WTC11 (cell line): Measurements from ENCODE around the gene EPC1. TPM values are rescaled to one million over a fixed set of nuclear protein-coding genes. Genes with fewer than 3 reads are reported as not detected.

ENCODE experiments used
- ATAC-seq: fragments of 200-7000 bp; cut with Tn5 transposase; 2 replicates; pipeline ENCODE4 v1.10.0; 2021; ENCODE audit warnings: mild to moderate bottlenecking, moderate library complexity
- CTCF ChIA-PET: fragments of 300-600 bp; sonication (Branson Sonifier 250); formaldehyde crosslinking; loops from one replicate; lab custom pipeline; 2021; ENCODE audit warnings: antibody characterized with exemption; lab: Charles Lee
- POLR2A ChIA-PET: fragments of 350-600 bp; sonication (Branson Sonifier 250); formaldehyde crosslinking; loops from one replicate; lab custom pipeline; 2021; ENCODE audit warnings: antibody characterized with exemption; lab: Charles Lee
- DNase-seq: peaks from one replicate; pipeline ENCODE4 v3.0.0; 2021; ENCODE audit warnings: low spot score
- H3K27ac Mint-ChIP-seq: 2 replicates; pipeline ENCODE4 v1.8.0; 2021; ENCODE audit warnings: mixed read lengths
- H3K27me3 Mint-ChIP-seq: 2 replicates; pipeline ENCODE4 v1.8.0; 2021; ENCODE audit warnings: low read depth, mild to moderate bottlenecking, moderate library complexity, mixed read lengths
- H3K36me3 Mint-ChIP-seq: 2 replicates; pipeline ENCODE4 v1.8.0; 2021; ENCODE audit warnings: mixed read lengths
- H3K4me1 Mint-ChIP-seq: 2 replicates; pipeline ENCODE4 v1.8.0; 2022; ENCODE audit warnings: mixed read lengths
- H3K4me3 Mint-ChIP-seq: 2 replicates; pipeline ENCODE4 v1.8.0; 2021; ENCODE audit warnings: mild to moderate bottlenecking, moderate library complexity, mixed read lengths
- H3K9me3 Mint-ChIP-seq: 2 replicates; pipeline ENCODE4 v1.8.0; 2021; ENCODE audit warnings: mixed read lengths
- AR ChIP-seq: fragments of 250-450 bp; sonication (Bioruptor Pico); IDR thresholded peaks from 2 replicates; pipeline ENCODE4 v1.9.0; 2021; ENCODE audit warnings: mild to moderate bottlenecking
- ATF2 ChIP-seq: sonication (generic); formaldehyde crosslinking; IDR thresholded peaks from 2 replicates; pipeline ENCODE4 v1.8.1; 2022; ENCODE audit warnings: low read depth, missing genetic modification reagents, borderline replicate concordance
- ATF6 ChIP-seq: sonication (generic); formaldehyde crosslinking; IDR thresholded peaks from 2 replicates; pipeline ENCODE4 v1.8.1; 2023; ENCODE audit warnings: mild to moderate bottlenecking, missing genetic modification reagents
- CBFB ChIP-seq: sonication (generic); formaldehyde crosslinking; IDR thresholded peaks from 2 replicates; pipeline ENCODE4 v1.8.1; 2022; ENCODE audit warnings: mild to moderate bottlenecking, low read depth, missing genetic modification reagents
- CDX4 ChIP-seq: fragments of 250-450 bp; sonication (Bioruptor Pico); IDR thresholded peaks from 2 replicates; pipeline ENCODE4 v1.9.0; 2021; ENCODE audit warnings: moderate library complexity, mild to moderate bottlenecking, inconsistent platforms, borderline replicate concordance
- CTCF ChIP-seq: fragments of 200-600 bp; IDR thresholded peaks from 2 replicates; pipeline ENCODE4 v1.8.0; 2022; ENCODE audit warnings: antibody characterized with exemption
- ETV6 ChIP-seq: sonication (generic); formaldehyde crosslinking; IDR thresholded peaks from 2 replicates; pipeline ENCODE4 v1.8.1; 2022; ENCODE audit warnings: mild to moderate bottlenecking, missing genetic modification reagents
- FOXK1 ChIP-seq: sonication (generic); formaldehyde crosslinking; IDR thresholded peaks from 2 replicates; pipeline ENCODE4 v1.8.0; 2022; ENCODE audit warnings: mild to moderate bottlenecking, moderate library complexity, missing genetic modification reagents
- GRHL2 ChIP-seq: fragments of 250-450 bp; sonication (Bioruptor Pico); IDR thresholded peaks from 2 replicates; pipeline ENCODE4 v1.8.0; 2022; ENCODE audit warnings: mild to moderate bottlenecking, moderate library complexity; ENCODE audit not compliant: insufficient replicate concordance, severe bottlenecking
- GTF2I ChIP-seq: fragments of 250-450 bp; sonication (Bioruptor Pico); conservative IDR thresholded peaks from 2 replicates; pipeline ENCODE4 v1.4.0; 2021; ENCODE audit warnings: mild to moderate bottlenecking
- HMGA2 ChIP-seq: fragments of 250-450 bp; sonication (Bioruptor Pico); IDR thresholded peaks from 2 replicates; pipeline ENCODE4 v1.4.0; 2021; ENCODE audit warnings: mild to moderate bottlenecking, moderate library complexity
- NR2C2 ChIP-seq: sonication (generic); formaldehyde crosslinking; IDR thresholded peaks from 2 replicates; pipeline ENCODE4 v1.8.0; 2022; ENCODE audit warnings: mild to moderate bottlenecking, missing genetic modification reagents
- PRDM15 ChIP-seq: sonication (generic); formaldehyde crosslinking; IDR thresholded peaks from 2 replicates; pipeline ENCODE4 v1.8.0; 2022; ENCODE audit warnings: missing genetic modification reagents
- TCF7 ChIP-seq: sonication (generic); formaldehyde crosslinking; IDR thresholded peaks from 2 replicates; pipeline ENCODE4 v1.8.0; 2022; ENCODE audit warnings: mild to moderate bottlenecking, low read depth, missing genetic modification reagents, moderate library complexity
- ZMAT4 ChIP-seq: fragments of 250-450 bp; sonication (Bioruptor Pico); IDR thresholded peaks from 2 replicates; pipeline ENCODE4 v1.9.0; 2021; ENCODE audit warnings: mild to moderate bottlenecking
- ZNF232 ChIP-seq: sonication (generic); formaldehyde crosslinking; IDR thresholded peaks from 2 replicates; pipeline ENCODE4 v1.8.0; 2022; ENCODE audit warnings: mild to moderate bottlenecking, missing genetic modification reagents
- ZNF671 ChIP-seq: fragments of 250-450 bp; sonication (Bioruptor Pico); IDR thresholded peaks from 2 replicates; pipeline ENCODE4 v1.8.0; 2021; ENCODE audit warnings: mild to moderate bottlenecking
- total RNA-seq: library from RNA; stranded (reverse); gene quantifications from 3 replicates; pipeline ENCODE4 v1.2.3, GENCODE V29; 2021

EPC1 gene
- total RNA-seq, 1 experiment from 2014 or later: 22.5 TPM

- no peak for TF ChIP-seq CBFB (CRISPR knock-in tag)
- TF ChIP-seq FOXK1 (CRISPR knock-in tag): no peak
- TF ChIP-seq ZNF671 (CRISPR knock-in tag): no peak
- TF ChIP-seq PRDM15 (CRISPR knock-in tag): no peak
- TF ChIP-seq CTCF: no peak
- TF ChIP-seq ATF2 (CRISPR knock-in tag): no peak
- TF ChIP-seq GRHL2: no peak
These were observed 102.9 kb downstream of the EPC1 start (continued) for GRCh38 chr10:32244011-32244410.

- Mint-ChIP-seq H3K4me3 (no peak overlapping the region), H3K36me3 (no peaks in the 10 kb centered on the region), H3K4me1 (no peaks in the 10 kb centered on the region), H3K27ac (no peak overlapping the region), H3K9me3 (no peaks in the 10 kb centered on the region), H3K27me3 (no peaks in the 10 kb centered on the region)
- ATAC-seq (no peak), DNase-seq (no peak)
- POLR2A ChIA-PET: no interaction called here
- CTCF ChIA-PET: interaction anchor here (1.3 kb wide), 1 partner anchor 14 kb away, joined by 6 read pairs; no protein-coding TSS in a partner anchor
- TF ChIP-seq CDX4 (CRISPR knock-in tag): no peak
- TF ChIP-seq ATF6 (CRISPR knock-in tag): no peak
- TF ChIP-seq ZNF671 (CRISPR knock-in tag): no peak
- no peak for TF ChIP-seq ETV6 (CRISPR knock-in tag)
- no peak for TF ChIP-seq TCF7 (CRISPR knock-in tag)
- TF ChIP-seq AR: no peak
- no peak for TF ChIP-seq GRHL2
- no peak for TF ChIP-seq PRDM15 (CRISPR knock-in tag)
- TF ChIP-seq FOXK1 (CRISPR knock-in tag): no peak
- TF ChIP-seq ZNF232 (CRISPR knock-in tag): no peak
- no peak for TF ChIP-seq NR2C2 (CRISPR knock-in tag)
- no peak for TF ChIP-seq HMGA2 (CRISPR knock-in tag)
- no peak for TF ChIP-seq ZMAT4 (CRISPR knock-in tag)
- TF ChIP-seq GTF2I (CRISPR knock-in tag): no peak
These were observed 105.0 kb downstream of the EPC1 start for GRCh38 chr10:32241946-32242345.
